ENCODE measurements around the gene PPP1R13L. TPM values are rescaled to one million over a fixed set of nuclear protein-coding genes. Genes with fewer than 3 reads are reported as not detected.
"Not testable (repeated sequence)": the region's sequence is repeated elsewhere in the genome, so short reads cannot be mapped to it uniquely, and the experiment has no call there.

Gene PPP1R13L
- total RNA-seq, 2 donors from 2014 or later: 112 to 230 TPM

- TF ChIP-seq CTCF (IDR thresholded peaks at IDR 0.05): peak; percentile 99
- peak; percentile 85 for DNase-seq (ENCODE audit: low spot score)
- peak overlapping the region; percentile 61 to 73 for H3K4me3 ChIP-seq
- H3K4me1 ChIP-seq: peaks cover 0 to 31% of the 10 kb centered on the region in 2 donors
- peak overlapping the region; percentile 96 to 98 for H3K27ac ChIP-seq
- H3K27me3 ChIP-seq: no peaks in the 10 kb centered on the region
- no peaks in the 10 kb centered on the region for H3K36me3 ChIP-seq
- H3K9me3 ChIP-seq: no peaks in the 10 kb centered on the region
Measured at GRCh38 chr19:45439569-45440258, 34.8 kb upstream of the PPP1R13L start.

GRCh38 chr19:45439190-45439568 is 34.3 kb upstream of the PPP1R13L start:
- peaks cover 0 to 27% of the 10 kb centered on the region in 2 donors for H3K4me1 ChIP-seq
- no peak for DNase-seq (ENCODE audit: low spot score)
- H3K27me3 ChIP-seq: no peaks in the 10 kb centered on the region
- H3K9me3 ChIP-seq: no peaks in the 10 kb centered on the region
- no peaks in the 10 kb centered on the region for H3K36me3 ChIP-seq
- peak overlapping the region; percentile 96 to 98 for H3K27ac ChIP-seq
- peak overlapping the region in 1 of 2 donors; percentile 73 for H3K4me3 ChIP-seq
- TF ChIP-seq CTCF (IDR thresholded peaks at IDR 0.05): no peak

- Histone ChIP-seq H3K9me3 (no peaks in the 10 kb centered on the region), H3K36me3 (no peaks in the 10 kb centered on the region), H3K27ac (no peak overlapping the region), H3K4me3 (no peak overlapping the region), H3K27me3 (no peaks in the 10 kb centered on the region), H3K4me1 (peaks cover 0 to 13% of the 10 kb centered on the region in 2 donors)
- TF ChIP-seq CTCF (IDR thresholded peaks at IDR 0.05): no peak
- no peak for DNase-seq (ENCODE audit: low spot score)
Measured at GRCh38 chr19:45437328-45437727, 32.5 kb upstream of the PPP1R13L start.

GRCh38 chr19:45432543-45432942 is 27.7 kb upstream of the PPP1R13L start:
- H3K9me3 ChIP-seq, H3K27ac ChIP-seq: not testable (repeated sequence)
- peaks cover 0 to 16% of the 10 kb centered on the region in 2 donors for H3K4me1 ChIP-seq

GRCh38 chr19:45431008-45431407 is 26.1 kb upstream of the PPP1R13L start:
- not testable (repeated sequence) for H3K4me3 ChIP-seq; H3K27me3 ChIP-seq; DNase-seq (ENCODE audit: low spot score); H3K36me3 ChIP-seq; H3K9me3 ChIP-seq; H3K27ac ChIP-seq
- H3K4me1 ChIP-seq: peaks cover 0 to 16% of the 10 kb centered on the region in 2 donors

More at GRCh38 chr19:45432543-45432942, 27.7 kb upstream of the PPP1R13L start:
- DNase-seq (ENCODE audit: low spot score); H3K36me3 ChIP-seq; H3K4me3 ChIP-seq; H3K27me3 ChIP-seq: not testable (repeated sequence)

- H3K36me3 ChIP-seq; H3K27me3 ChIP-seq; DNase-seq (ENCODE audit: low spot score); H3K4me3 ChIP-seq; H3K9me3 ChIP-seq: not testable (repeated sequence)
- H3K27ac ChIP-seq: peak overlapping the region; percentile 93
- H3K4me1 ChIP-seq: peaks cover 0 to 27% of the 10 kb centered on the region in 2 donors
Measured at GRCh38 chr19:45429896-45430295, 25.0 kb upstream of the PPP1R13L start.

GRCh38 chr19:45428384-45429231 is 23.7 kb upstream of the PPP1R13L start:
- peak; percentile 50 to 69 for TF ChIP-seq CTCF (IDR thresholded peaks at IDR 0.05)
- no peaks in the 10 kb centered on the region for H3K36me3 ChIP-seq
- H3K4me1 ChIP-seq: peaks cover 0 to 36% of the 10 kb centered on the region in 2 donors
- H3K27me3 ChIP-seq: no peaks in the 10 kb centered on the region
- H3K27ac ChIP-seq: peak overlapping the region; percentile 93
- H3K9me3 ChIP-seq: no peaks in the 10 kb centered on the region
- no peak for DNase-seq (ENCODE audit: low spot score)
- H3K4me3 ChIP-seq: peak overlapping the region; percentile 47 to 57
